IMR-90 (cell line): ENCODE measurements around the gene TTBK2.

Source experiments
- CTCF ChIP-seq: conservative IDR thresholded peaks from 2 replicates; pipeline ENCODE4 v1.5.1; 2012; ENCODE audit warnings: mild to moderate bottlenecking, low read depth, low read length, improper control_type of control experiment
- MXI1 ChIP-seq: IDR thresholded peaks from 2 replicates; pipeline ENCODE4 v1.6.1; 2012; ENCODE audit warnings: low read depth, mild to moderate bottlenecking, low read length, moderate library complexity, borderline replicate concordance
- NFE2L2 ChIP-seq: fragments of 150-350 bp; IDR thresholded peaks from 2 replicates; pipeline ENCODE4 v1.6.1; 2016; ENCODE audit warnings: low read depth, mild to moderate bottlenecking, low read length
- POLR2A ChIP-seq: IDR thresholded peaks from 2 replicates; pipeline ENCODE4 v1.6.1; 2012; ENCODE audit warnings: mild to moderate bottlenecking, low read depth, low read length
- RFX5 ChIP-seq: IDR thresholded peaks from 2 replicates; pipeline ENCODE4 v1.8.0; 2012; ENCODE audit warnings: low read depth, mild to moderate bottlenecking, low read length, moderate library complexity

- TF ChIP-seq CTCF (no peak), MXI1 (no peak), POLR2A (no peak), RFX5 (no peak), NFE2L2 (no peak)
Measured at GRCh38 chr15:42742149-42742548, 178.4 kb downstream of the TTBK2 start.
